K562 (cell line): ENCODE data around the gene TRABD2B.

Experiments used
- ARID2 ChIP-seq: fragments of 450-650 bp; IDR thresholded peaks from 2 replicates; pipeline ENCODE4 v1.6.1; 2017; ENCODE audit warnings: antibody characterized with exemption, mild to moderate bottlenecking
- HNRNPUL1 ChIP-seq: fragments of 200-400 bp; formaldehyde crosslinking; IDR thresholded peaks from 2 replicates; pipeline ENCODE4 v1.6.1; 2017; ENCODE audit warnings: low read length
- JUND ChIP-seq, 2 experiments: IDR thresholded peaks; 2 replicates in 1 of 2; 3 replicates in 1 of 2; pipeline ENCODE4 v1.6.1; 2011; ENCODE audit warnings: borderline replicate concordance in 2 of 2, low read depth in 2 of 2, low read length in 2 of 2, improper control_type of control experiment in 1 of 2, missing biosample characterization in 1 of 2, missing genetic modification characterization in 1 of 2, missing genetic modification reagents in 1 of 2
- NFXL1 ChIP-seq: fragments of 450-650 bp; formaldehyde crosslinking; IDR thresholded peaks from 2 replicates; pipeline ENCODE4 v1.4.0; 2021; ENCODE audit warnings: mild to moderate bottlenecking
- POLR2A ChIP-seq: fragments of 450-650 bp; conservative IDR thresholded peaks from 2 replicates; pipeline ENCODE4 v1.6.1; 2016
- SETDB1 ChIP-seq: IDR thresholded peaks from one replicate; pipeline ENCODE4 v1.6.1; 2012; ENCODE audit warnings: low read length, control low read depth, inconsistent platforms
- SMARCB1 ChIP-seq: IDR thresholded peaks from 2 replicates; pipeline ENCODE4 v1.6.1; 2011; ENCODE audit warnings: improper control_type of control experiment, low read depth; ENCODE audit not compliant: insufficient read length
- SREBF2 ChIP-seq: sonication (generic); formaldehyde crosslinking; IDR thresholded peaks from 2 replicates; pipeline ENCODE4 v1.4.0; 2020; ENCODE audit warnings: mild to moderate bottlenecking, missing genetic modification reagents
- ZNF41 ChIP-seq: fragments of 250-450 bp; sonication (Bioruptor Pico); conservative IDR thresholded peaks from 2 replicates; pipeline ENCODE4 v1.4.0; 2020; ENCODE audit warnings: mild to moderate bottlenecking
- TF ChIP-seq, protein P1 (sequence below): fragments of 150-350 bp; conservative IDR thresholded peaks from 2 replicates; pipeline ENCODE4 v1.6.1; 2014; ENCODE audit warnings: low read length
- TF ChIP-seq, protein P2 (sequence below), 3 experiments: IDR thresholded peaks in 2 of 3; conservative IDR thresholded peaks in 1 of 3; 2 replicates each; pipeline ENCODE4 v1.5.1; 2011 to 2012; ENCODE audit warnings: low read length in 3 of 3, mild to moderate bottlenecking in 3 of 3, control low read depth in 2 of 3, improper control_type of control experiment in 1 of 3, inconsistent platforms in 1 of 3, low read depth in 1 of 3, mixed read lengths in 1 of 3, moderate library complexity in 1 of 3; ENCODE audit not compliant: insufficient read depth in 2 of 3
- TF ChIP-seq, protein P3 (sequence below): fragments of 250-450 bp; sonication (Bioruptor Pico); IDR thresholded peaks from 2 replicates; pipeline ENCODE4 v1.4.0; 2020; ENCODE audit warnings: borderline replicate concordance

DNA sequence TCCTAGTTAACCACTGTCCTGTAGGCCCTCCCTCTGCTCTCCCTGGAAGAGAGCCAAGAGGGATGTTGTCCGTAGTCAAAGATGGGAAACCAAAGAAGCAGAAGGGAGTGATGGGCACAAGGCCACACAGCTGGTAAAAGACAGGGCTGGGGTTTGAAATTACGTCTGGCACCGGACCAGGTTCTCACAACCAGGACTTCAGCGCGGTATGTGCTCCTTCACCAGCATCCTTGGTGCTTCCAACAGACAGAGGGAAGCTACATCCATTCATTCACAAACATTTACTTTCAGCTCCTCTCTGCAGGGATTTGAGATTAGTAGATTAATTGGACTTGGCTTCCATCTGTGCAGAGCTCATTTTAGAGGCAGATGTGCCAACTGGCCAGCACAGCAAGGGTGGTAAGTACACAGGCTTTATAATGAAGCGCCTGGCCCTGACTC is 191.2 kb downstream of the TRABD2B start:
- no peak for TF ChIP-seq POLR2A
- TF ChIP-seq, protein P1, sequence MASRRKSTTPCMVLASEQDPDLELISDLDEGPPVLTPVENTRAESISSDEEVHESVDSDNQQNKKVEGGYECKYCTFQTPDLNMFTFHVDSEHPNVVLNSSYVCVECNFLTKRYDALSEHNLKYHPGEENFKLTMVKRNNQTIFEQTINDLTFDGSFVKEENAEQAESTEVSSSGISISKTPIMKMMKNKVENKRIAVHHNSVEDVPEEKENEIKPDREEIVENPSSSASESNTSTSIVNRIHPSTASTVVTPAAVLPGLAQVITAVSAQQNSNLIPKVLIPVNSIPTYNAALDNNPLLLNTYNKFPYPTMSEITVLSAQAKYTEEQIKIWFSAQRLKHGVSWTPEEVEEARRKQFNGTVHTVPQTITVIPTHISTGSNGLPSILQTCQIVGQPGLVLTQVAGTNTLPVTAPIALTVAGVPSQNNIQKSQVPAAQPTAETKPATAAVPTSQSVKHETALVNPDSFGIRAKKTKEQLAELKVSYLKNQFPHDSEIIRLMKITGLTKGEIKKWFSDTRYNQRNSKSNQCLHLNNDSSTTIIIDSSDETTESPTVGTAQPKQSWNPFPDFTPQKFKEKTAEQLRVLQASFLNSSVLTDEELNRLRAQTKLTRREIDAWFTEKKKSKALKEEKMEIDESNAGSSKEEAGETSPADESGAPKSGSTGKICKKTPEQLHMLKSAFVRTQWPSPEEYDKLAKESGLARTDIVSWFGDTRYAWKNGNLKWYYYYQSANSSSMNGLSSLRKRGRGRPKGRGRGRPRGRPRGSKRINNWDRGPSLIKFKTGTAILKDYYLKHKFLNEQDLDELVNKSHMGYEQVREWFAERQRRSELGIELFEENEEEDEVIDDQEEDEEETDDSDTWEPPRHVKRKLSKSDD, result no peak
- no peak for TF ChIP-seq NFXL1
- TF ChIP-seq, protein P2, sequence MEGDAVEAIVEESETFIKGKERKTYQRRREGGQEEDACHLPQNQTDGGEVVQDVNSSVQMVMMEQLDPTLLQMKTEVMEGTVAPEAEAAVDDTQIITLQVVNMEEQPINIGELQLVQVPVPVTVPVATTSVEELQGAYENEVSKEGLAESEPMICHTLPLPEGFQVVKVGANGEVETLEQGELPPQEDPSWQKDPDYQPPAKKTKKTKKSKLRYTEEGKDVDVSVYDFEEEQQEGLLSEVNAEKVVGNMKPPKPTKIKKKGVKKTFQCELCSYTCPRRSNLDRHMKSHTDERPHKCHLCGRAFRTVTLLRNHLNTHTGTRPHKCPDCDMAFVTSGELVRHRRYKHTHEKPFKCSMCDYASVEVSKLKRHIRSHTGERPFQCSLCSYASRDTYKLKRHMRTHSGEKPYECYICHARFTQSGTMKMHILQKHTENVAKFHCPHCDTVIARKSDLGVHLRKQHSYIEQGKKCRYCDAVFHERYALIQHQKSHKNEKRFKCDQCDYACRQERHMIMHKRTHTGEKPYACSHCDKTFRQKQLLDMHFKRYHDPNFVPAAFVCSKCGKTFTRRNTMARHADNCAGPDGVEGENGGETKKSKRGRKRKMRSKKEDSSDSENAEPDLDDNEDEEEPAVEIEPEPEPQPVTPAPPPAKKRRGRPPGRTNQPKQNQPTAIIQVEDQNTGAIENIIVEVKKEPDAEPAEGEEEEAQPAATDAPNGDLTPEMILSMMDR (IDR thresholded peaks at IDR 0.05 in 2 of 3, conservative IDR thresholded peaks at IDR 0.05 in 1 of 3; ENCODE audit: insufficient read depth in 2 of 3, low read depth in 1 of 3, low read length in 3 of 3), result no peak
- no peak for TF ChIP-seq SETDB1
- no peak for TF ChIP-seq HNRNPUL1
- TF ChIP-seq SREBF2 (CRISPR knock-in tag), result no peak
- TF ChIP-seq, protein P3, sequence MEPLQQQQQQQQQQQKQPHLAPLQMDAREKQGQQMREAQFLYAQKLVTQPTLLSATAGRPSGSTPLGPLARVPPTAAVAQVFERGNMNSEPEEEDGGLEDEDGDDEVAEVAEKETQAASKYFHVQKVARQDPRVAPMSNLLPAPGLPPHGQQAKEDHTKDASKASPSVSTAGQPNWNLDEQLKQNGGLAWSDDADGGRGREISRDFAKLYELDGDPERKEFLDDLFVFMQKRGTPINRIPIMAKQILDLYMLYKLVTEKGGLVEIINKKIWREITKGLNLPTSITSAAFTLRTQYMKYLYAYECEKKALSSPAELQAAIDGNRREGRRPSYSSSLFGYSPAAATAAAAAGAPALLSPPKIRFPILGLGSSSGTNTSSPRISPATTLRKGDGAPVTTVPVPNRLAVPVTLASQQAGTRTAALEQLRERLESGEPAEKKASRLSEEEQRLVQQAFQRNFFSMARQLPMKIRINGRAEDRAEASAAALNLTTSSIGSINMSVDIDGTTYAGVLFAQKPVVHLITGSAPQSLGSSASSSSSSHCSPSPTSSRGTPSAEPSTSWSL (CRISPR knock-in tag), result no peak
- no peak for TF ChIP-seq ZNF41 (CRISPR knock-in tag)
- TF ChIP-seq ARID2, result no peak
- TF ChIP-seq JUND (IDR thresholded peaks at IDR 0.05; ENCODE audit: borderline replicate concordance, low read depth, low read length), result no peak
- no peak for TF ChIP-seq JUND (tag; IDR thresholded peaks at IDR 0.05; ENCODE audit: borderline replicate concordance, low read depth, low read length)
- no peak for TF ChIP-seq SMARCB1
